H1 (cell line): ENCODE measurements around the gene PLEKHH2.

ENCODE experiments used
- ATF2 ChIP-seq: IDR thresholded peaks from 2 replicates; pipeline ENCODE4 v1.6.1; 2012; ENCODE audit warnings: low read length, inconsistent platforms
- CTCF ChIP-seq, 3 experiments: IDR thresholded peaks; 1 replicate in 2 of 3; 2 replicates in 1 of 3; pipeline versions ENCODE4 v1.5.1 to v1.6.1; 2011; ENCODE audit warnings: low read length in 3 of 3, mild to moderate bottlenecking in 3 of 3, inconsistent platforms in 2 of 3, low read depth in 1 of 3, moderate library complexity in 1 of 3; ENCODE audit not compliant: insufficient read depth in 1 of 3; ENCODE audit errors: control extremely low read depth in 1 of 3
- EZH2 ChIP-seq: fragments of 200-600 bp; sonication (generic); IDR thresholded peaks from 2 replicates; pipeline ENCODE4 v1.7.1; 2012; ENCODE audit warnings: low read depth, mild to moderate bottlenecking, moderate library complexity, low read length, inconsistent platforms; ENCODE audit not compliant: severe bottlenecking
- KDM1A ChIP-seq: fragments of 200-600, 300-600 bp; sonication (generic); IDR thresholded peaks from 2 replicates; pipeline ENCODE4 v1.7.1; 2016; ENCODE audit warnings: mild to moderate bottlenecking, low read length, borderline replicate concordance
- MAX ChIP-seq: IDR thresholded peaks from 2 replicates; pipeline ENCODE4 v1.6.1; 2012; ENCODE audit warnings: inconsistent platforms
- SIN3A ChIP-seq, 2 experiments: IDR thresholded peaks in 1 of 2; conservative IDR thresholded peaks in 1 of 2; 2 replicates each; pipeline ENCODE4 v1.6.1; 2011 to 2012; ENCODE audit warnings: low read length in 2 of 2, improper control_type of control experiment in 1 of 2, low read depth in 1 of 2, mild to moderate bottlenecking in 1 of 2

GRCh38 chr2:43737097-43737854 lies 100.2 kb downstream of the PLEKHH2 start:
- TF ChIP-seq SIN3A (conservative IDR thresholded peaks at IDR 0.05 in 1 of 2, IDR thresholded peaks at IDR 0.05 in 1 of 2; ENCODE audit: low read depth in 1 of 2, low read length in 2 of 2) (no peak), EZH2 (no peak), KDM1A (no peak), ATF2 (no peak), CTCF (IDR thresholded peaks at IDR 0.05; ENCODE audit: control extremely low read depth in 1 of 3, insufficient read depth in 1 of 3, low read depth in 1 of 3, low read length in 3 of 3) (no peak), MAX (no peak)
